Measurements from ENCODE around the gene DYNC1LI1. TPM values are rescaled to one million over a fixed set of nuclear protein-coding genes. Genes with fewer than 3 reads are reported as not detected.

Gene DYNC1LI1
- total RNA-seq, 1 donor, result 34.4 TPM

- Histone ChIP-seq H4K20me1 (ENCODE audit: insufficient read depth, low read length) (peaks cover 27% of the 10 kb centered on the region), H3K9me3 (ENCODE audit: low read depth, low read length) (no peaks in the 10 kb centered on the region), H3K79me2 (ENCODE audit: insufficient read depth, low read length) (peaks cover 91% of the 10 kb centered on the region), H2AFZ (ENCODE audit: low read length) (no peak overlapping the region), H3K4me1 (ENCODE audit: insufficient read depth, low read length) (no peaks in the 10 kb centered on the region), H3K27me3 (ENCODE audit: insufficient read depth, low read length) (no peaks in the 10 kb centered on the region), H3K4me2 (ENCODE audit: insufficient read depth, low read length) (no peak overlapping the region), H3K4me3 (ENCODE audit: insufficient read depth, low read length) (no peak overlapping the region), H3K27ac (ENCODE audit: low read depth, low read length) (no peak overlapping the region), H3K36me3 (ENCODE audit: insufficient read depth, low read length) (no peaks in the 10 kb centered on the region)
- no peak for DNase-seq (ENCODE audit: insufficient read length, low spot score, missing footprints)
- no peak for TF ChIP-seq CTCF (IDR thresholded peaks at IDR 0.05; ENCODE audit: extremely low read depth, low read depth, low read length)
Measured at GRCh38 chr3:32557640-32558352, 12.9 kb downstream of the DYNC1LI1 start.

GRCh38 chr3:32556332-32556731, 14.3 kb downstream of the DYNC1LI1 start:
- Histone ChIP-seq H3K27ac (ENCODE audit: low read depth, low read length) (no peak overlapping the region), H3K27me3 (ENCODE audit: insufficient read depth, low read length) (no peaks in the 10 kb centered on the region), H3K4me3 (ENCODE audit: insufficient read depth, low read length) (no peak overlapping the region), H3K79me2 (ENCODE audit: insufficient read depth, low read length) (peaks cover 90% of the 10 kb centered on the region), H3K4me2 (ENCODE audit: insufficient read depth, low read length) (no peak overlapping the region), H2AFZ (ENCODE audit: low read length) (no peak overlapping the region), H3K36me3 (ENCODE audit: insufficient read depth, low read length) (no peaks in the 10 kb centered on the region), H3K4me1 (ENCODE audit: insufficient read depth, low read length) (no peaks in the 10 kb centered on the region), H4K20me1 (ENCODE audit: insufficient read depth, low read length) (peaks cover 26% of the 10 kb centered on the region), H3K9me3 (ENCODE audit: low read depth, low read length) (no peaks in the 10 kb centered on the region)
- DNase-seq (ENCODE audit: insufficient read length, low spot score, missing footprints), result no peak
- no peak for TF ChIP-seq CTCF (IDR thresholded peaks at IDR 0.05; ENCODE audit: extremely low read depth, low read depth, low read length)

- Histone ChIP-seq H3K79me2 (ENCODE audit: insufficient read depth, low read length) (peaks cover 89% of the 10 kb centered on the region), H3K4me2 (ENCODE audit: insufficient read depth, low read length) (no peak overlapping the region), H3K36me3 (ENCODE audit: insufficient read depth, low read length) (no peaks in the 10 kb centered on the region), H4K20me1 (ENCODE audit: insufficient read depth, low read length) (peaks cover 34% of the 10 kb centered on the region), H3K27me3 (ENCODE audit: insufficient read depth, low read length) (no peaks in the 10 kb centered on the region), H3K27ac (ENCODE audit: low read depth, low read length) (no peak overlapping the region), H3K9me3 (ENCODE audit: low read depth, low read length) (no peaks in the 10 kb centered on the region), H2AFZ (ENCODE audit: low read length) (no peak overlapping the region), H3K4me3 (ENCODE audit: insufficient read depth, low read length) (no peak overlapping the region), H3K4me1 (ENCODE audit: insufficient read depth, low read length) (no peaks in the 10 kb centered on the region)
- TF ChIP-seq CTCF (IDR thresholded peaks at IDR 0.05; ENCODE audit: extremely low read depth, low read depth, low read length), result no peak
- DNase-seq (ENCODE audit: insufficient read length, low spot score, missing footprints), result no peak
Measured at GRCh38 chr3:32553973-32554372, 16.7 kb downstream of the DYNC1LI1 start.

- Histone ChIP-seq H3K79me2 (ENCODE audit: insufficient read depth, low read length) (peaks cover 87% of the 10 kb centered on the region), H3K4me3 (ENCODE audit: insufficient read depth, low read length) (no peak overlapping the region), H3K27me3 (ENCODE audit: insufficient read depth, low read length) (no peaks in the 10 kb centered on the region), H3K27ac (ENCODE audit: low read depth, low read length) (no peak overlapping the region), H3K9me3 (ENCODE audit: low read depth, low read length) (no peaks in the 10 kb centered on the region), H4K20me1 (ENCODE audit: insufficient read depth, low read length) (peaks cover 35% of the 10 kb centered on the region), H3K4me1 (ENCODE audit: insufficient read depth, low read length) (no peaks in the 10 kb centered on the region), H3K36me3 (ENCODE audit: insufficient read depth, low read length) (no peaks in the 10 kb centered on the region), H3K4me2 (ENCODE audit: insufficient read depth, low read length) (no peak overlapping the region), H2AFZ (ENCODE audit: low read length) (no peak overlapping the region)
- no peak for TF ChIP-seq CTCF (IDR thresholded peaks at IDR 0.05; ENCODE audit: extremely low read depth, low read depth, low read length)
- no peak for DNase-seq (ENCODE audit: insufficient read length, low spot score, missing footprints)
Measured at GRCh38 chr3:32553459-32553858, 17.2 kb downstream of the DYNC1LI1 start.

Data from osteoblast (primary cell).